Adipose tissue (tissue), 3 donors: ENCODE data around the gene ARPP21. TPM values are rescaled to one million over a fixed set of nuclear protein-coding genes. Genes with fewer than 3 reads are reported as not detected.

Experiments used
- H3K27ac ChIP-seq: one replicate; pipeline ENCODE4 v1.5.1; 2013; ENCODE audit warnings: low read depth, low read length
- WGBS, 3 donors: extraction: QIAGEN DNeasy Blood & Tissue Kit; methylation state at CpG; one replicate each; pipeline ENCODE4 v1.1.7; 2013; 5-methylcytosine and 5-hydroxymethylcytosine counted together
- polyA plus RNA-seq, 3 donors: library from polyadenylated mRNA; stranded (reverse); fragments of 200-250 nt; gene quantifications; one replicate each; pipeline ENCODE4 v1.2.3, GENCODE V29; 2013
- donor health status: healthy with polysubstance abuse.
- donor health status: Bipolar disorder and iron deficiency.
- donor health status: healthy.

ARPP21 gene
- polyA plus RNA-seq, 3 donors = 0.13 to 3.5 (median 0.16) TPM

GRCh38 chr3:35710554-35710953 is 71.2 kb downstream of the ARPP21 start:
- H3K27ac ChIP-seq = no peak overlapping the region
- WGBS, 3 donors = 51 to 72% (median 69%) methylated on average over 1 of the region's 1 CpG

GRCh38 chr3:35718921-35719320 is 79.6 kb downstream of the ARPP21 start:
- WGBS, 3 donors = 79 to 93% (median 93%) methylated on average over 1 of the region's 1 CpG
- H3K27ac ChIP-seq = no peak overlapping the region

DNA sequence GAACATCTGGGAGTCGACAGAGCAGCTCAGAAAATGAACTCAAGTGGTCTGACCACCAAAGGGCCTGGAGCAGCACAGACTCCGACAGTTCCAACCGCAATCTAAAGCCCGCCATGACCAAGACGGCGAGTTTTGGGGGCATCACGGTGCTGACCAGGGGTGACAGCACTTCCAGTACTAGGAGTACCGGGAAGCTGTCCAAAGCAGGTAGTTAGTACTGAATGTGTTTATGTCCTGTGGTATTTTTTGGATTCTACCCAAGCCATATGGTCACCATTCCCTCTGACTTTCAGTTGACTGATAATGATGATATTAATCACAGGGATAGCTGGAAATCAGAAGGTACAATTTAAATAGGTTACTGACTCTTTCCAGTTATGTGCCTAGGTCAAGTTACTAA is 82.3 kb downstream of the ARPP21 start:
- WGBS, 3 donors = 79 to 86% (median 85%) methylated on average over 8 of the region's 8 CpGs

GRCh38 chr3:35722902-35723301 is 83.6 kb downstream of the ARPP21 start:
- H3K27ac ChIP-seq = no peak overlapping the region

More for the DNA sequence above, 82.3 kb downstream of the ARPP21 start:
- no peak overlapping the region for H3K27ac ChIP-seq

DNA sequence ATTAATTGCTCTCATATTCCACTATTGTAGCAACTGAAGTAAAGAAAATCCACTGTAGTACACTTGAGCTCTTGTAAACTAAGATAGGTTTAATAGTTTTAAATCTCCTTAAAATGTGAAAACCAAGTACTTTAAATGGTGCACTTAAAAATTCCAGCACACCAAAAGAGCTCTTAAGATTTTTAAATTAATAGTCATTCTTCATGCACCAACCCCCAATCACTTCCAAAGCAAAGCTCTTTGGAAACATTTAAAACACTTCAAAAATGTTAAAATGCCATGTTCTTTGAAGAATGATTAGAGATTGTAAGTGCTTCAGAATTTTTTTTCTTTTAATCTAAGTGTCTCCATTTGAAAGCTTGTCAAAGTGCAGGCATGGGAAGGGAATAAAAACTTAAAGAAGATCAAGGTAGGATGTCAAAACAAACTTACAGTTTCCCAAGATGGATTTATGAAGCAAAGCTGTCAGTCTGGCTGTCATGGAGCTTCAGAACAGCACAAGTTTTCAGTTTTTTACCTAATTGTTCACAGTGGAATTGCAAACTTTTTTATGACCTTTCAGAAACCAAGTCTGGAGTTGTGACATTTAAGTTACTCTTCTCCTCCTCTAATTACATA is 84.3 kb downstream of the ARPP21 start:
- no peak overlapping the region for H3K27ac ChIP-seq

- WGBS, 3 donors = 65 to 82% (median 79%) methylated on average over 4 of the region's 4 CpGs
- H3K27ac ChIP-seq = no peak overlapping the region
Observed at GRCh38 chr3:35724106-35724505, 84.8 kb downstream of the ARPP21 start.

- H3K27ac ChIP-seq = no peak overlapping the region
- WGBS, 3 donors = 36 to 77% (median 77%) methylated on average over 3 of the region's 3 CpGs
Observed at GRCh38 chr3:35727179-35727578, 87.9 kb downstream of the ARPP21 start.

DNA sequence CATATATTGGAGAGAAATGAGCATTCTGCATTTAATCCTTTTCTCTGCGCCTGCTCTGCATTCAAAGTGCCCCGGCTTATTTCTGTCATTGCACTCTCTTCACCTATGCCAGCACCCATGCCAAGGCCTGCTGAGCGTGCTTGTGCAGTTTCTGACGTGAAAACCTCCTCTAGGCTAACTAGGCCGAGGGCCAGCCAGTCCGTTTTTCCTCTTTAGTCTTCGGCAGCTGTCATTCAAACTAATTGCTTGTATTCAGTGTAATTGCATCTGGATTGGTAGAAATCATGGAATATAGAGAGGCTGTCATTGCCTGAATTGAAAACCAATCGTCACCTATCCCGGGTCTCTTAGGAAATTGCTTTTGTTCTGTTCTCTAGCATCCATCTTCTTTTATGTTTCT is 94.0 kb downstream of the ARPP21 start:
- no peak overlapping the region for H3K27ac ChIP-seq
- WGBS, 3 donors = 79 to 90% (median 89%) methylated on average over 9 of the region's 9 CpGs

DNA sequence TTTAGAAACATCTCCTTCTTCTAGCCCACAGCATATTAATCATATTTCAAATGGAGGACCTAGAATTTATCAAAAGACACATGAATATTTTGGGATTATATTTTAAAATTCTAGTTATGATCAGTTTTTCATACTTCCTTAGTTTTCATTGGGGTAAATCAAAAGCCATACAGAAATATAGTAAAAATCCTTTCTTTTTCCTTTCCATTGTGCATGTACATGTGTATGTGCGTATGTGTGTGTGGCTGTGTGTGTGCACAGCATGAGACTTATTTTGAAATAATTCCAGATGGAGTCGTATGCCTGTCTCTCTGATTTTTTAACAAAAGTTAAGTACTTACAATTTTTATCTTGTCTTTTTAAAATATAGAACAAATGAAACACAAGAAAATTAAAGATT is 94.5 kb downstream of the ARPP21 start:
- H3K27ac ChIP-seq = no peak overlapping the region
- WGBS, 3 donors = 75 to 90% (median 78%) methylated on average over 2 of the region's 2 CpGs

- H3K27ac ChIP-seq = no peak overlapping the region
- 79 to 95% (median 94%) methylated on average over 6 of the region's 6 CpGs for WGBS, 3 donors
Observed at GRCh38 chr3:35737080-35737479, 97.8 kb downstream of the ARPP21 start.

DNA sequence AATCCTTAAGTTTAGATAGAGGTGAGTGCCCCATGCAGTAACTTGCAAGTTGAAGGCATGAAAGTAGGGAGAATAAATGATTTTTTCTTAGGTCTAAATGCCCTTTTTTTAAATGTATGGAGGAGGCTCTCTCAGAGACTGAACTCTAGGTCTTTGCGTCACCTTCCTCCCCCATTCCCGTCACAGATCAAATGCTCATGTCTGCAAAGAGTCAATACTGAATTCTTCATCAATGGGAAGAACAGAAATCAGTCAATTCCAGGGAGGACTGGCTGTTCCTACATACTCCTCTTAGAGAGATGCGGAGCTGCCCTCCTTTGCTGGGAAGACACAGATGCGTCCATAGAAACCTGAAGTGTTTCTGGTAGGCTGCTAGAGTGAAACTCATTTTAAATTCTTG is 98.2 kb downstream of the ARPP21 start:
- 76 to 94% (median 91%) methylated on average over 4 of the region's 4 CpGs for WGBS, 3 donors

GRCh38 chr3:35737934-35738706 is 98.8 kb downstream of the ARPP21 start:
- 68 to 82% (median 82%) methylated on average over 4 of the region's 4 CpGs for WGBS, 3 donors
- no peak overlapping the region for H3K27ac ChIP-seq

More for the DNA sequence above, 98.2 kb downstream of the ARPP21 start:
- H3K27ac ChIP-seq = no peak overlapping the region

- 47 to 62% (median 61%) methylated on average over 5 of the region's 5 CpGs for WGBS, 3 donors
Observed at GRCh38 chr3:35739181-35739809, 100.0 kb downstream of the ARPP21 start.

GRCh38 chr3:35739964-35740527 is 100.7 kb downstream of the ARPP21 start:
- 72 to 81% (median 80%) methylated on average over 2 of the region's 2 CpGs for WGBS, 3 donors
- H3K27ac ChIP-seq = no peak overlapping the region

More at GRCh38 chr3:35739181-35739809, 100.0 kb downstream of the ARPP21 start:
- no peak overlapping the region for H3K27ac ChIP-seq

GRCh38 chr3:35743218-35743617 is 103.9 kb downstream of the ARPP21 start:
- whole genome bisulfite sequencing, 3 donors = 77 to 85% (median 83%) methylated on average over 5 of the region's 5 CpGs
- H3K27ac ChIP-seq = no peak overlapping the region

DNA sequence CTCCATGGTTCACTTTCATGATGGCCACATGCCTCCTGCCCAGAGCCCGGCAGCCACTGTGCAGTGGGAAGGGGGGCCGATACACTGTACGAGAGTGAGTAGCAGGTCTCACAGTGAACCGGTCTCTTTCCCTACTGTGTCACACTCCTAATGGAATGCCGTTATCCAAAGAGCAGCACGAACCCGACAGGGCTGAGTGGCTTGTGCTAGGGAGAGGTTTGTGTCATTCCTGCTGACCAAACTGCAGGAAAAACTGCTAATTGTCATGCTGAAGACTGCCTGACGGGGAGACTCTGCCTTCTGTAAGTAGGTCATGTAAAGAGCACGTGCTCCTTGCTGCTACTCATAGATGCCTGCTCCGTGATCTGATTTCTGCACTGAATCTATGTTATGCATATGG is 105.1 kb downstream of the ARPP21 start:
- WGBS, 3 donors = 35 to 54% (median 53%) methylated on average over 10 of the region's 10 CpGs
- H3K27ac ChIP-seq = no peak overlapping the region

GRCh38 chr3:35745351-35745750 is 106.0 kb downstream of the ARPP21 start:
- no peak overlapping the region for H3K27ac ChIP-seq
- 54 to 66% (median 64%) methylated on average over 1 of the region's 1 CpG for WGBS, 3 donors

DNA sequence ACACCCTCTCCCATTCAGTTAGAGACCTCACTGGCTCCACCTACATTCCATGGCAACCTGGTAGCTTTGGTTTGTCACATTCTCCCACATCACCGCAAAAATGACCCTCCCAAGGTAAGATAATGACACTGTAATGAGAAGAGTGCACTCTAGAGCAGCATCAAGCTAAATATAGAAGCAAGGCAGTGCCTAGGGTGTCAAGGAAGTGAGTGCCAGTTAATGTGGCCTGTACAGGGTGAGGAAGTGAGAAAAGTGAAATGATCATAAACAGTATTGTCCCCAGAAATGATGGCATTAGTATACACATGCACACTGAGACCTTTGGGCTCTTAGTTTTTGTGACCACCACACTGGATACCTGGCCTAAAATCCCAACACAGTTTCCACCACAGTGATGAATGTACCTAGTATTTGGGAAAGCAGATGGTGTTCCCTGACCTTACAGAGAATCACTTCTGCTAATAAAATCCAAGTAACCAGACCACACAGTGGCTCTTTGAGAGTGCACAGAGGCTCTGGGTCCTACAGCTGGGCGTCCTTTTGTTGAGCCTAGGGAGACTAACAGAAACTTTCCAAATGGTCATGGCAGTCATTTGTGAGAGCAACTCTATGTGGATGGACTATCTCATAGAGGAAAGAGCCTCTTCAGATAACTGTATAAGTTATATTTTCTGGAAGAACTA is 106.6 kb downstream of the ARPP21 start:
- no peak overlapping the region for H3K27ac ChIP-seq
- WGBS, 3 donors = 70 to 92% (median 87%) methylated on average over 2 of the region's 2 CpGs

GRCh38 chr3:35746492-35746891 is 107.2 kb downstream of the ARPP21 start:
- 57 to 65% (median 61%) methylated on average over 2 of the region's 2 CpGs for WGBS, 3 donors
- no peak overlapping the region for H3K27ac ChIP-seq
